Prostate gland (tissue), 2 donors: ENCODE results near the gene FMNL3.

ENCODE experiments used
- POLR2A ChIP-seq: fragments of 450-650 bp; IDR thresholded peaks from one replicate; pipeline ENCODE4 v1.6.1; 2016; ENCODE audit warnings: antibody characterized with exemption, mild to moderate bottlenecking
- POLR2AphosphoS5 ChIP-seq: sonication (generic); formaldehyde crosslinking; IDR thresholded peaks from one replicate; pipeline ENCODE4 v1.6.1; 2017; ENCODE audit warnings: antibody characterized with exemption
- TF ChIP-seq, protein P1 (sequence below), 4 experiments: fragments of 200-600 bp in 2 of 4; fragments of 450-650 bp in 2 of 4; sonication (generic) in 2 of 4; IDR thresholded peaks; 1 replicate in 3 of 4; 2 replicates in 1 of 4; pipeline ENCODE4 v1.5.1; 2016 to 2019; ENCODE audit warnings: antibody characterized with exemption in 4 of 4, mild to moderate bottlenecking in 2 of 4, moderate library complexity in 2 of 4

DNA sequence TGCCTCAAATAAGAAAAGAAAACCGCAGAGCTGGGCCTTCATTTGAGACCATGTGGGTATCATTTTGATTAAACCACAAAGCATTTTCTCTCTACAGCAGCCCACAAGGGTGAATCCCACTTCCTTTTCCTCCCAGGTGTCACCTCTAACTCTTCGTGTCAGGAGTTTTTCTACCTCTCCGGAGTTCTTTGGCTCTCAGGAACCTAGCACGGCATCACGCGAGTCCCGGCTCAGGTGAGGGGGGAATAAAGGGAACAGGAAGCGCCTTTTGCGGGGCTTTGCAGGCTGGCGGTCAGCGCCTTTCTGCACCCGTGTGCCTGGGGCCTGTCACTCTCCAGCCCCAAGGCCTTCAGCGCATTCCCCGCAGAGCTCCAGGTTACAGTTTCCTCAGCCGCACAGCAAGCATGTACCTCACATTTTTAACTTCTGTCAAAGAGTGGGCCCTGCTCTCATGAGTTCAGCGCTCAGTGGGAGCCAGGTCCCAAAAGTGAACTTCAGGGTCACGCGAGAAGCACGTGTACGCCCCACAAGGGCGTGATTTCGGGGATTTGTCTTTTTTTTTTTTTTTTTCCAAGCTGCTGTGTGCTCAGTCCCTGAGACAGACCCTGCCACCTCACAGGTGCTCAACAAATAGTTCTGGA, 84.6 kb downstream of the FMNL3 start:
- TF ChIP-seq, protein P1, sequence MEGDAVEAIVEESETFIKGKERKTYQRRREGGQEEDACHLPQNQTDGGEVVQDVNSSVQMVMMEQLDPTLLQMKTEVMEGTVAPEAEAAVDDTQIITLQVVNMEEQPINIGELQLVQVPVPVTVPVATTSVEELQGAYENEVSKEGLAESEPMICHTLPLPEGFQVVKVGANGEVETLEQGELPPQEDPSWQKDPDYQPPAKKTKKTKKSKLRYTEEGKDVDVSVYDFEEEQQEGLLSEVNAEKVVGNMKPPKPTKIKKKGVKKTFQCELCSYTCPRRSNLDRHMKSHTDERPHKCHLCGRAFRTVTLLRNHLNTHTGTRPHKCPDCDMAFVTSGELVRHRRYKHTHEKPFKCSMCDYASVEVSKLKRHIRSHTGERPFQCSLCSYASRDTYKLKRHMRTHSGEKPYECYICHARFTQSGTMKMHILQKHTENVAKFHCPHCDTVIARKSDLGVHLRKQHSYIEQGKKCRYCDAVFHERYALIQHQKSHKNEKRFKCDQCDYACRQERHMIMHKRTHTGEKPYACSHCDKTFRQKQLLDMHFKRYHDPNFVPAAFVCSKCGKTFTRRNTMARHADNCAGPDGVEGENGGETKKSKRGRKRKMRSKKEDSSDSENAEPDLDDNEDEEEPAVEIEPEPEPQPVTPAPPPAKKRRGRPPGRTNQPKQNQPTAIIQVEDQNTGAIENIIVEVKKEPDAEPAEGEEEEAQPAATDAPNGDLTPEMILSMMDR (IDR thresholded peaks at IDR 0.05), result no peak
- TF ChIP-seq POLR2A (no peak), POLR2AphosphoS5 (no peak)
